Right hindlimb (tissue), 1 donor: ENCODE results near the gene KBTBD13.
"Not testable (repeated sequence)": the region's sequence is repeated elsewhere in the genome, so short reads cannot be mapped to it uniquely, and the experiment has no call there.

ENCODE experiments used
- DNase-seq: peaks from one replicate; pipeline ENCODE4 v3.0.0-alpha.2; 2018

Gene KBTBD13

DNA sequence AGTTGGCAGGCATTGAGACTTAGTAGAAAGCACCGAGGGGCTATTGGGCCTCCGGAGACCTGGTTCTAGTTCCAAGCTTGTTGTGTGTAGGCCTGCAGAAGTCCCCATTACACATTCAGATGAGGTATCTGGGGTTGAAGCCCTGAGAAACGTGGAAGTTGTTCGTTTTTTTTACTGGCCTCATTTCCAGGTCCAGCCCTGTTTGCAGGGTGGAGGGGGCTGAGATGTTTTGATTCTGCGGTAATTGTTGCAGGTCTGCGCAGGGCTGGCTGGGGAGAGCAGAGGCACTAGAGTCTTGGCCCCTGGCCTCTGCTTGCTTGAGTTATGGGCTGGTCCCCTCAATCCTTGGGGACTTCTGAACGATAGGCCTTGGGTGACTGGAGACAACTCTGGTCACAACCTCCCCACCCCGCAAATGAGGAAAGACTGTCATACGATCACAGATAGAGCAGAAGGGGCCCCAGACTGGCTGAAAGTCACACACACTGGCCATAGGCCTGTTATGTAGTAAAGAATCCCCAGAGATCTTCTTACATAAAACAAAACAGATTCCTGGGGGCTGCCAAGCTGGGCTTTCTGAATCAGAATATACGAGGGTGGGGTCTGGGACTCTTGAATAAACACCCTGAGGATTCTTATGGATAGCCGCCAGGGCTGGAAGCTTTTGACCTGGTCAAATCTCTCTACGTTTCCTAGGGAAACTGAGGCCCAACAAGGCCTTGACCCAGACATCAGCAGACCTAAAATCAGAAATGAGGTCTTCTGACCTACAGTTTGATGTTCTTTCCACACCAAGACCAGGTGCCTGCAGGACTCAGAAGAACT is 15.6 kb downstream of the KBTBD13 start:
- no peak for DNase-seq

DNA sequence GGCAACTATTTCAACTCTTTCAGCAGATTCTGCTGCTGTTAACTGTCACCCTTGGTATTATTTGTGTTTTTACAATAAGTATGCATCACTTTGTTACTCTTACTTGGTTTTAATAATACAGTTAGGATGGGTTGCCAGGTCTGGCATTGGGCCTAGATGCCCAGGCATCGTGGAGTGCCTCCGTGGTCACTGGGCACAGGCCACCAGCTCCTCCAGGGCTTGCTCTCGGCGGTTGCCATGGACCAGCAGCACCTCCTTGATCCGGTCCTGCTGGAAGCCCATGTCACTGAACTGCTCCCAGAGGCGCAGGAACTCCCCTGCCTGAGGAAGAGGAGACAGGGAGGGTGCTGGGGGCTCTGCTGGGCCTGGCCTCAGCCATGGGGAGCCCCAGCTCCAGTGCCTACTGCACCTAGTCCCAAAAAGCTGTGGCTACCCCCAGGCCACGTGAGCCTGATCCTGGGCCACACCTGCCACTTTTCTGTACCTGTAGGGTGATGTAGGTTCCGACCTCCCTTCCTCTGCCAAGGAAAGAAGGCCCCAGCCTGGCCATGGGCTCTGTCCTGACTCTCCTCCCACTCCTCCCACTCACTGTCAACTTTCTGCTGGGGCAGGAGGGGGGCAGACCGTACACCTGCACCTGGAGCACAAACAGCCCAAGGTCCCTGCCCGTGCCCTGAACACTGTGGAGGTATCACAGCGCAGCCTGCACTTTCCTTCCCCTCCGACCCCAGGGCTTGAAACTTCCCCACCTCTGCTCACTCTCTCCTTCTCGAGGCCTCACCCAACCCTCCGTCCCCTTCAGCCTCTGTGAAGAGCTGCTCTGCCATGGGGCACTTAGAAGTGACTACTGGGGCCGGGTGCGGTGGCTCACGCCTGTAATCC is 16.6 kb downstream of the KBTBD13 start:
- DNase-seq, result no peak

DNA sequence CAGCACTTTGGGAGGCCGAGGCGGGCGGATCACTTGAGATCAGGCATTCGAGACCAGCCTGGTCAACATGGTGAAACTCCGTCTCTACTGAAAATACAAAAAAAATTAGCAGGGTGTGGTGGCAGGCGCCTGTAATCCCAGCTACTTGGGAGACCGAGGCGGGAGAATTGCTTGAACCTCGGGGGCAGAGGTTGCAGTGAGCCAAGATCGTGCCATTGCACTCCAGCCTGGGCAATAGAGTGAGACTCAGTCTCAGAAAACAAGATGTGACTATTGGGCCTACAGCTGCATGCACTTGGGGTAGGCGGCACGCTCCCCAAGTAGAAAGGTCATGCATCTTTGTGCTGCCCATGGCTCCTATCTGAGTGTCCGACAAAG is 17.2 kb downstream of the KBTBD13 start:
- not testable (repeated sequence) for DNase-seq

DNA sequence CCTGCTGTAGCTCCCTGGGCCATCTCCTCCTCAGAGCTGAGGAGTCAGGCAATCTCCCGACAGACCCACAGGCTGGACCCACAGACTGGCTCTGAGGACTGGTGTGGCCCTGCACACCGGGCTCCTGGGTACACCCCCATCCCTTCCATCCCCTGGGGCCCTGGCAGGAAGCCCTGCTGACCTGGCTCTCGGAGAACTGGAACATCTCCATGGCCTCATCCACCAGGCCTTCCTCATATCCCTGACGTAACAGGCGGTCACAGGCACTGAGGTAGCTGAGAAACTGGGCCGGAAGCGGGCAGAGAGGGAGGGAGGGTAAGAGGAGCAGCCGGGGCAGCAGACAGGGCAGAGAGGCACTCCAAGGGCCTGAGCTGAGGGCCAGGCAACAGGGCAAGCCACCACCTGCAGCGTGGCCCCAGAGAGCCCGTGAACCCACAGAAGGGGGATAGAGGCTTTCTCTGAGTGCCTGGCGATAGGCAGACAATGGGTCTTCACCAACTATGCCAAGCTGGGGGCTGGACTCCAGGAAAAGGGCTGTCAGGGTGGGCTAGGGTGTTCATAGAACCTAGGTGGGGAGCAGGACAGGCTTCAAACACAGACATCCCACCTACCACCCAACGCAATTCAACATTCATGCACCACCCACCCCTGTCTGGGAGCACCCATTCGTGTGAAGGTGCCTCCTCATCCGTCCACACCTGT is 17.9 kb downstream of the KBTBD13 start:
- DNase-seq, result no peak

DNA sequence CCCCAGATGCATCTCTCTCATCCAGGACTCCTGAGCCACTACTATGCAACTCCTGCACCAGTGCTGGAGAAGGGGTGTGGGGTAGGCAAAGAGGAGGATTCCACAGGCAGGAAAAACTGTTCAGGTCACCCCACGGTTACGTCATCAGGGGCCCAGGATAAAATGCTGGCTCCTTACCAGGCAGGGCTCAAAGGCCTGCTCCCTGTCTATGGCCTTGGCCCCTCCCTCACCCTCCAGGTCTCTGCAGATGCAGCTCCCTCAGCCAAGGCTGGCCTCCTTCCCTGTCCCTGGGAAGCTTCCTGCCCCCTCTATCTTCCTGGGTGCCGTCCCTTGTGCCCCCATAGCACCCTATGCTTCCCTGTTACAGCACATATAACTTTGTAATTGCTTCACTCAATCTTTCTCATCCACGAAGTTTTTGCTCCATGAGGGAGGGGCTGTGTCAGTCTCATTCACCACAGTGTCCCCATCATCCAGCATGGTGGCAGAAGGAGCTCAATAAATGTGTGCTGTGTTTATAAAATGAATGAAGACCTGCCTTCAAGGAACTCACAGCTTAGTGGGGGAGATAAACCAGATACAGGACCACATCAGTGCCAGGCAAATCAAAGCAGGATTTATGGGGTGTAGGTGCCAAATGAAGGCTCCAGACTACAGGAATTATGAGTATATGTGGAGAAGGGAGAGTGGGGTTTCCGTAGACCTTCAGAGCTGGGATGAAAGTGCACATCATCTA is 18.6 kb downstream of the KBTBD13 start:
- DNase-seq, result no peak

DNA sequence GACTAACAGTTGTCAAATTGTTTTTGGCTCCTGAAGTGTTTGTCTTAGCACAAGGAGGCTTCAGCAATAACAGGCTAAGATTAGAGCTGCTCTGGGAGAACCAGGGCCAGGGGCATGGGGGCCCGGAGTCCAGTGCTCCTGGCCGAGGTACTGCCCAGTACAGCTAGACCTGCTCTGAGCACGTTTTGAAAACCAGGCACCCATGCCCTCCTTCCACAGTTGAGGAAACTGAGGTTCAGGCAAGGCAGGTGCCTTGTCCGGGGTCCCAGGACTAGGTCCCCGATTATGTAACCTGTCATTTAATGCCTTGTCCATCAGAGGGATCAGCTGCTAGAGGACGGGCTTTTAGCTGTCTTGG is 19.2 kb downstream of the KBTBD13 start:
- no peak for DNase-seq

DNA sequence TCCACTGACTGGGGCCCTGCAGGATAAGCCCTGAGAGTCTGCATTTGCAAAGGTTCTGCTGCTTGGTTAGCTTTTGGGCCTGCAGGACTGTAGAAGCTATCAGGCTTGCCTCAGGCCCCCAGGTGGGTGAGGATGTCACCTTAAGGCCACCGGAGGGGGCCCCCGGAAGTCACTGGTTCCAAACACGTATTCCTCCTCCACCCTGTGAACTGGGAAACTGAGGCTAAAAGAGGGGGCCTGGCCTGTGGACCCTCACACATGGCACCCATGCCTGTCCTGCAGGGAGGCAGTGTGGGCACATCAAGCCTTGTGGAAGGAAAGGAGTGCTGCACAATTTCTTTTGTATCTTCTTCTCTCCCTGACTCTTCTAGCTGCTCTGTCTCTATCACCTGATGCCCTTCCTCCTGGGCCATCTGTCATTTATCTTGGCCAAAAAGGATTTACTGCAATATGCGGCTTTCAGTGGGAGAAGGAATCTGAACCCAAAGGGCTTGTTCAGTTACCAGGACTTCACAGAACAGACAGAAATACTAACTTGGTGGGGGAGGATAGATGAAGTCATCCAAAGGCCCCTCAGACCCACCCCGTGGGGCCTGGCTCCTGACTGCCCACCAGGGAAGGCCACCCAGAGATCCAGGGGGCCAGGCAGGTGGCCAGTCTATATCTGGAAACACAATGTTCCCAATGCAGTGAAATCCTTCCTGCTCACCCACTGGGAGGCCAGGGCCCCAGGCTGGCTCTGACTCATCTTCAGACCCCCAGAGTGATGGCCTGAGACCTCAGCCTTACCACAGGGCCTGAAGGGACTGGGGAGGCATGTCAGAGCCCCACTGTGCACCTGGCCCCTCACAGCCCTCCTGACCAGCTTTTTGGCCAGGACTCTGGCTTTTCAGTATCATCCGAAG is 20.2 kb downstream of the KBTBD13 start:
- DNase-seq, result no peak

DNA sequence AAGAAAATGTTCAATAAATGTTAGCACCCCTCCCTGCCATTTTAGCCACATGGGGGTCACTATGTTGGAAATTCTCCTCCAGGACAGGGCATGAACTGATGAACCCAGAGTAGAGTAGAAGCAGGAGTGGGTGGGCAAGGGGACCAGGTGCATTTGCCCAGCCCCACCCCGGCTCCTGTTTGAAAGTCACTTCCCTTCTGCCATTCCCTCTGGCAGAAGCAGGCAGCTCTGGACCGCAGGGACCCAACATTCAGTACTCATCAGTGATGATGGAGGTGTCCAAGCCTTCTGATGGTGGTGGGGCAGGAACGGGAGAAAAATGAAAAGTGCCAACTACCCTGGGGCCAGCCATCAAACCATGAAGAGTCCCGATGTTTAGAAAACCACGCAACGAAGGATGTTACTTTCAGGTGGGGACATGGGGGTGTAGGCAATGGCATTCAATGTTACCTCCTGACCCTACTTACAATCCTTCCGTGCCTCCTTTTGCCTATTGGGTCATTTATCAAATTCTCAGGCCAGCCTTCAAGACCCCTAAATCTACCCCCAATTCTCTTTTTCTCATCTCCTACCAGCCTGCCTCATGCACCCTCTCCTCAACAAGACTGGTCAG is 21.2 kb downstream of the KBTBD13 start:
- DNase-seq, result no peak

DNA sequence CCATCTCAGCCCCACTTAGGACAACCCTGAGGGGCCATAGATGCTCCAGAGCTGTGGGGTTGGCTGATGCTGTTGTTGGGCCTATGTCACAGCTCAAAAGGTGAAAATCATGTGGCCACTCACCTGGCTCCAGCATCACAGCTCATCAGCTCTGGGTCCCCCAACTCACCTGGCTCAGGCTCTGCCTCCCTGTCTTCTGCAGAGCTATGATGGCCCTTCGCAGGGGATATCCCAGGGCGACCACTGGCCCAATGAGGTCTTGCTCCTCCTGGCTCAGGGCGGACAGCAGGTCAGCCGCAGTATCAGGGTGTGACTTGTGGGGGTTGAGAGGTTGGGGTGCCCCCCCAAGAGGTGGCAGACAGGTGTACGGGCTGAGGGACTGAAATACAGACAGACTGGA is 22.8 kb downstream of the KBTBD13 start:
- DNase-seq, result no peak

DNA sequence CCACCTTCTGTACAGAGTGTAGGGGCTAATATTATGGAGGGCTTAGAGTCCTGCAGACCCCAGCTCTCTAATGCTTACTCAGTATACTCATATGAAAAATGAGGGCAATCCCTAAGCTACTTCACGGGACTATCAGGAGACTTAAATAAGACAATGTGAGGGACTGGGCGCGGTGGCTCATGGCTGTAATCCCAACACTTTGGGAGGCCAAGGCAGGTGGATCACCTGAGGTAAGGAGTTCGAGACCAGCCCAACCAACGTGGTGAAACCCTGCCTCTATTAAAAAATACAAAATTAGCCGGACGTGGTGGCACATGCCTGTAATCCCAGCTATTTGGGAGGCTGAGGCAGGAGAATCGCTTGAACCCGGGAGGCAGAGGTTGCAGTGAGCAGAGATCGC is 23.3 kb downstream of the KBTBD13 start:
- DNase-seq, result not testable (repeated sequence)

DNA sequence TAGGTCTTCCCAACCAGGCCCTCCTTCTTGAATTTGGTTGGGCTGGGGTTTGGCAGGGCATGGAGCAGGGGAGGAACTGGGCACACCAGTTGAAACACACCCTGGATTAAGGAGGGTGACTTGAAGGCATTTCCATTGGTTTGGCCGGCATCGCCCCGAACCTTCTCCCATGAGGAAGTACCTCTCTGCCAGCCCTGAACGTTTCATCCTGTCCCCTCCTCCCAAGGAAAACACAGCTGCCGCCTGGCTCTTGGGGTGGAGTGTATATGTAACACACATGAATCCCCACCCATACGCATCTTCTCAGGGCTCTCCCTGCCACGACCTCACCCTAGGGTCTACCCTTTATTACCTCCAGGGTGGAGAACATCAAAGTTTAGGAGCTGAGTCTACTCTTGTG is 23.9 kb downstream of the KBTBD13 start:
- no peak for DNase-seq

DNA sequence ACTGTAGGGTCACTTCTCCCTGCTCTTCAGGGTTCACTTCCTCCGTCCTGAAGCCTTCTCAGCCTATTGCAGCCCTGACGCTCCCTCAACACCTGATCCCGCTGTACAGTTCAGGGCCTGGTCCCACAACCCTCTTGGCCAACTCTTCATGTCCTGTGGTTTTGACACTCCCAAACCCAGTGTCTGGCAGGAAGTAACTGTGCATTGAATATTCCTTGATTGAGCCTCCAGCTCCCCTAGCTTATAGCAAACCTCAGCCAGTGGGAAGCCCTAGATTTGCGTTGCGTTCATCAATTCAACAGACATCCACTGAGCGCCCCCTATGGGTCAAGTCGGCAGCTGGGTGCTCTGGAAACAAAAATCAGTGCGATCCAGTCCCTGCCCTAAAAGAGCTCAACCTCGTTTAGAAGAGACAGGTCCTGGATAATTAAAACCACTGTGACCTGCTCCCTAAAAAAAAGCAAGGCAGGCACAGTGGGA is 24.9 kb downstream of the KBTBD13 start:
- peak; percentile 85 for DNase-seq

DNA sequence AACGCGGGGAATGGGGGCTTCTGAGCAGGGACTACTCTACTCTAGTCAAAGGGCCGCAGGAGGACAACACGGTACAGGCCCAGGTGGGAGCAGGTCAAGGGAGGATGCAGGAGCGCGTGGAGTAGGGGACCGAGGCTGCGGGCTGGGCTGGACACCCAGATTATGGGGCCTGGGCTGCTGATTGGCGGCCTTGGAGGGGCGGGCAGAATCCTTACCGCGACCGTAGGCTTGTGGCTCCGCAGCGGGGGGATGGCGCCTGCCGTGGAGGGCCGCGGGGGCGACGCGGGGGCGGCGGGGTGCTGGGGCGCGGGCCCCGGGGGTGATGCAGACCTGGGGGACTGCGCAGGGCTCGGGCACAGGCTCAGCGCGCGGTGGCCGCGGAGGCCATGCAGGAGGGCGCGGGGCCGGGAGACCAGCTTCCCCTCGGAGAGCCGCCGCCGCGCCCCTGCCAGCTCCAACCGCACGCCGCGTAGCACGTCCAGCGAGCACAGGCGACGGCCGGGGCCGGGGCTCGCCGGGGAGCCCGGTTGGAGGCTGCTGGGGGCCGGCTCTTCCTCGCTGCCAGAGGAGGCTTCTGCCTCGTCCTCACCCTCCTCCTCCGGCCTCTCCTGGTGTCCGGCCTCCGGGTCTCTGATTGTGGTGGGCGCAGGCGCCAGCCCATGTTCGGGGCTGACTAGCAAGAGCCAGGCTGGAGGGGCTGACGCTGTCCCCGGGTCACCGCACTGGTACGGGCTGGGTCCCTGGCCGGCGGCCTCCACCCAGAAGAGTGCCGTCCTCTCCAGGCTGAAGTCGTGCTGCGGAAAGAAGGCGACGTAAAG is 25.6 kb downstream of the KBTBD13 start:
- DNase-seq, result no peak

DNA sequence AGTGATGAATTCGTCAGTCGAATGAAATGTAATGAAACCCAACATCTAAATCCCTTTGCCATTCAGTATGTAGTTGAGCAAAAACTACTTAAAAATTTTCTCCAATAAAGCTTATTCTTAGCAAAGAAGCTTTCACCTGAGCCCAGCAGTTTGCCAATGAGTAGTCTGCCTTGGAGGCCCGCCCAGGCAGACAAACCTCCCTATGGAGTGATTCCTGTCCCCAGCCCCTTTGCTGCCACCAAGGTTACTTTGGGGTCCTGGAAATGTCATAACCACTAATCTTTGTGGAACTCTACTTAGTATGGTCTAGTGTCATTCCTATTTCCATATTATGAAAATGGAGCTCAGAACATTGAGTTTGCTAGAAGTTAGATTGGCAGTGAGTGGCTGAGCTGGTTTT is 26.4 kb downstream of the KBTBD13 start:
- no peak for DNase-seq

DNA sequence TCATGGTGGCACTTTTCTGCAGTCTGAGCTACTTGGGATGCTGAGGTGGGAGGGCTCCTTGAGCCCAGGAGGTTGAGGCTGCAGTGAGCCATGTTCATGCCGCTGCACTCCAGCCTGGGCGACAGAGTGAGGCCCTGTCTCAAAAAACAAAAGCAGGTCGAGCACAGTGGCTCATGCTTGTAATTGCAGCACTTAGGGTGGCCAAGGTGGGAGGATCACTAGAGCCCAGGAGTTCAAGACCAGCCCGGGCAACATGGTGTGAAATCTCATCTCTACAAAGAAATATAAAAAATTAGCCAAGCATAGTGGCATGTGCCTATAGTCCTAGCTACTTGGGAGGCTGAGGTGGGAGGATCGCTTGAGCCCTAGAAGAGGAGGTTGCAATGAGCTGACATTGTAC is 28.5 kb downstream of the KBTBD13 start:
- no peak for DNase-seq

DNA sequence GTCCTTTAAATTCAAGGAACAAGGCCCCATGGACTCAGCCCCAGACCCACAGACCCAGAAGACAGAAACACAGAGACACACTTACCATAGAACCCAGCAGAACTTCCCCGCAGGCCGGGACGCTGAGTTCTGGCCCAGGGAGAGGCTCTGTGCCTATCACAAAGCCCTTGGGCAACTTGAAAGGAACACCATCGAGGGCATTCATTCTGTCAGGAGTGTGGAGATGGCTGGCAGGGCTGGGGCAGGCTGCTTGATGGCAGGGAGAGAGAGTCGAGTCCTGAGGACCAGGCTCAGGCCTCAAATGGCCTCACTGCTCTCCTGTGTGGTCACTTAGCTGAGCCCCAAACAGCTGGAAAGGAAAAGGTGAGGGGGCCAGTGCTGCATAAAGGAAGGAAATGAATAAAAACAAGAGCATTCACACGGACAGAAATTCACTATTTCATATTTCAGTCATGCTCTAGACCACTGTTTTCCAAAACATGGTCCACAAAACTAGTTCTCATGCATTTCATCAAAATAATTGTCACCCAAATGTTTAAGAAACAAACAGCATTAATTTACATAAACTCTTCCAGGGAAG is 29.6 kb downstream of the KBTBD13 start:
- no peak for DNase-seq

DNA sequence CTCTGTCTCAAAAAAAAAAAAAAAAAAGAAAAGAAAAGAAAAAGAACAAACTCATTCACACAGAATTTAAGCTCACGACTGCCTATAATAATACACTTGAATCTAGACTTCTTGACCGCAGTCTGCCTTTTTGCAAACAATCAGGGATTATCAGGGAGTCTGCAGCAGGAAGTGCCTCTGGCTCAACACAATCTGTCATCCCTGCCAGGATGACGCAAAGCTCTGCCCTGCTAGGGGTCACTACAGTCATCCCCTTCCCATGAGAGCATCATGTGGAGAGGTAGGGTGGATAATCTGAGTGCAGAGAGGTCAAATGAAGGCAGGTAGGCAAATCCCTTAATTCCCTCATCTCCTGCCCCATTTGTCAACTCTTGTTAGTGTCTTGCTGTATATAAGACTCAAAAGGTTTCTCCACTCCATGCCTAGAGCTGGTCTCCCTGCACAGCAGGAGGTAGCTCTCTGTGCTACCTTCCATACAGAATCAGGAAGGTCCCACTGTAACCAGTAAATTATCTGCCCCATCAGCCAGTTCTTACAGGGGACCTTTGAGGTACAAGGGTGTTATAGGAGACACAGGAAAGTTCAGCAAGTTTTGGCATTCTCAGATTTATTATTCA is 34.2 kb downstream of the KBTBD13 start:
- DNase-seq, result no peak

DNA sequence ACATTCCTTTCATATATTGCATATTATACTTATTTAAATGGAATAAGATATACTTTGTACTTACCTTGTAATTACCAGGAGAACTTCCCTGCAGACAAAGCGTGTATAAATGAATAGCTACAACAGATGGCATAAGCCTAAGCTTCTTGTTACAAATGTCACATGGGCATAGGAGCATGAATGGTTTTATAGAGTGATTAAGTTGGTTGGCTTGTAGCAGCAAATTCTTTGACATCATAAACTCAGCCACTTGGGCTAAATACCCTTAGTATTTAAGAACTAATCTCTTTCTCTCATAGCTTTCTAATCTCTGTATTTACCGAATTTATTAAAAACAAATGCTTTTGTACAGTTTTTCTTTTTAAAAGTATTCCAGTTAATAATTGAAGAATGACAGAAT is 38.5 kb downstream of the KBTBD13 start, which contains the start of gene UBAP1L:
Gene UBAP1L (minus strand): TSS at position 115 of the 400 bp plus-strand sequence. CDS start 8,985 bp downstream, outside the sequence.
- no peak for DNase-seq

DNA sequence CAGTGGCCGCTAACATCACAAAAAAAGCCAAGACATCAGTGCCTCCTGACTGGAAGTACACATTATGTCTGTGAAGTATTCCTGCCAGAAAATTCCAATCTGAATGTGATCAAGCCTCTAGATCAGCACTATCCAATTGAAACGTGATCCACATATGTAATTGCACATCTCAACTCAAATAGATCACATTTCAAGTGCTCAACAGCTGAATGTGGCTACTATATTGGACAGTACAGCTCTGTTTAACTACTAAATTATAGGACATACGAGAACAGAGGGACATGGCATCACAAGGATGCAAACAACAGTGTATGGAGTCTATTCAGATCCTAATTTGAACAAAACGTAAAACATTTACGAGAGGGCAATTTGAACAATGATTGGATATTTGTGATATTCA is 39.0 kb downstream of the KBTBD13 start:
- no peak for DNase-seq
